HepG2 (cell line): ENCODE results near the gene TMEM231.

Source experiments
- EP300 ChIP-seq, 3 experiments: sonication (generic) in 1 of 3; formaldehyde crosslinking in 1 of 3; IDR thresholded peaks; 2 replicates each; pipeline versions ENCODE4 v1.5.1 to v1.6.1; 2011 to 2020; ENCODE audit warnings: low read depth in 2 of 3, low read length in 2 of 3, borderline replicate concordance in 1 of 3, improper control_type of control experiment in 1 of 3, mild to moderate bottlenecking in 1 of 3, missing genetic modification reagents in 1 of 3, moderate library complexity in 1 of 3
- ERF ChIP-seq: IDR thresholded peaks from 2 replicates; pipeline ENCODE4 v1.6.1; 2018; ENCODE audit warnings: missing biosample characterization, missing genetic modification reagents
- EZH2 ChIP-seq: conservative IDR thresholded peaks from 2 replicates; pipeline ENCODE4 v1.6.1; 2012; ENCODE audit warnings: mild to moderate bottlenecking, low read depth, low read length, moderate library complexity
- GABPA ChIP-seq, 2 experiments: IDR thresholded peaks; 2 replicates each; pipeline ENCODE4 v1.6.1; 2011 to 2016; ENCODE audit warnings: low read depth in 2 of 2, low read length in 1 of 2, missing biosample characterization in 1 of 2, missing genetic modification characterization in 1 of 2
- IRF2 ChIP-seq: IDR thresholded peaks from 2 replicates; pipeline ENCODE4 v1.6.1; 2018; ENCODE audit warnings: missing genetic modification reagents, missing compliant biosample characterization
- SMC3 ChIP-seq: IDR thresholded peaks from 2 replicates; pipeline ENCODE4 v1.6.1; 2011; ENCODE audit warnings: low read length, improper control_type of control experiment
- ZMYM3 ChIP-seq: sonication (generic); formaldehyde crosslinking; IDR thresholded peaks from 2 replicates; pipeline ENCODE4 v1.5.1; 2020; ENCODE audit warnings: mild to moderate bottlenecking, missing genetic modification reagents
- ZNF776 ChIP-seq: sonication (generic); formaldehyde crosslinking; IDR thresholded peaks from 2 replicates; pipeline ENCODE4 v1.4.0; 2020; ENCODE audit warnings: mild to moderate bottlenecking, missing genetic modification reagents
- TF ChIP-seq, protein P1 (sequence below): sonication (generic); formaldehyde crosslinking; IDR thresholded peaks from 2 replicates; pipeline ENCODE4 v1.5.0; 2020; ENCODE audit warnings: mild to moderate bottlenecking, missing genetic modification reagents

DNA sequence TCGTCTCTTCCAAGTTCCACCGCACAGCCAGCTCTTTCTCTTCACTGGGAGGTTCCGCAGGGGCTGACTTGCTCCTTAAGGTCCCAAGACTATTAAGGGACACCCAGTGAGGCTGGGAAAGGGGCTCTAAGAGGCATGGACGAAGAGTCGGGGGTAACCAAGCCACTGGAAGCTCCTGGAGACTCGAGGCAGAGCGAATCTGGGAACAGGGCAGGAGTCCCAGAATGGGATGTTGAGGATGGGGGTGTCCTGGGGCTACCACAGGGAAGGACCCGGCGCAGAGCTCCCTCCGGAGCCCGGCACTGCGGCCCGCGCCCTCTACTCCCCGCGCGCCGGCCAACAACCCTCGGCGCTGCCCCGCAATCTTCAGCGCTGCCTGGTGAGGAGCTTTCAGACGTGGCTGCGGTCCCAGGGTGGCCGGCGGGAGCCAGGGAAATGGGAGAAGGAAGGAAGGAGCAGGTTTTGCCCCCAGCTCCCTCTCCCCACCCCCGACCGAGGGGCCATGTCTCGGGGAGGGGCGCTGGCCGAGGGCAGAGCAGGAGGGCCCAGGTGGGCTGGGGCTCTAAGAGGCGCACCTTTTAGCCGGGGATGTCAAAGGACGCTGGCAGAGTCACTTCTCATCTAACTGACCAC is 20.7 kb downstream of the TMEM231 start:
- TF ChIP-seq, protein P1, sequence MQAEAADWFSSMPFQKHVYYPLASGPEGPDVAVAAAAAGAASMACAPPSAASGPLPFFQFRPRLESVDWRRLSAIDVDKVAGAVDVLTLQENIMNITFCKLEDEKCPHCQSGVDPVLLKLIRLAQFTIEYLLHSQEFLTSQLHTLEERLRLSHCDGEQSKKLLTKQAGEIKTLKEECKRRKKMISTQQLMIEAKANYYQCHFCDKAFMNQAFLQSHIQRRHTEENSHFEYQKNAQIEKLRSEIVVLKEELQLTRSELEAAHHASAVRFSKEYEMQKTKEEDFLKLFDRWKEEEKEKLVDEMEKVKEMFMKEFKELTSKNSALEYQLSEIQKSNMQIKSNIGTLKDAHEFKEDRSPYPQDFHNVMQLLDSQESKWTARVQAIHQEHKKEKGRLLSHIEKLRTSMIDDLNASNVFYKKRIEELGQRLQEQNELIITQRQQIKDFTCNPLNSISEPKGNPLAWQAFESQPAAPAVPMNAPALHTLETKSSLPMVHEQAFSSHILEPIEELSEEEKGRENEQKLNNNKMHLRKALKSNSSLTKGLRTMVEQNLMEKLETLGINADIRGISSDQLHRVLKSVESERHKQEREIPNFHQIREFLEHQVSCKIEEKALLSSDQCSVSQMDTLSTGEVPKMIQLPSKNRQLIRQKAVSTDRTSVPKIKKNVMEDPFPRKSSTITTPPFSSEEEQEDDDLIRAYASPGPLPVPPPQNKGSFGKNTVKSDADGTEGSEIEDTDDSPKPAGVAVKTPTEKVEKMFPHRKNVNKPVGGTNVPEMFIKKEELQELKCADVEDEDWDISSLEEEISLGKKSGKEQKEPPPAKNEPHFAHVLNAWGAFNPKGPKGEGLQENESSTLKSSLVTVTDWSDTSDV (CRISPR knock-in tag), result no peak
- TF ChIP-seq ERF (no peak), ZMYM3 (CRISPR knock-in tag) (no peak), GABPA (IDR thresholded peaks at IDR 0.05; ENCODE audit: low read depth, low read length) (no peak), GABPA (CRISPR knock-in tag; IDR thresholded peaks at IDR 0.05; ENCODE audit: low read depth) (no peak), EP300 (IDR thresholded peaks at IDR 0.05; ENCODE audit: low read depth in 2 of 2, low read length in 2 of 2) (no peak), EP300 (CRISPR knock-in tag; IDR thresholded peaks at IDR 0.05; ENCODE audit: borderline replicate concordance) (no peak), EZH2 (no peak), IRF2 (CRISPR knock-in tag) (no peak), SMC3 (no peak), ZNF776 (CRISPR knock-in tag) (no peak)
